Cardiac muscle cell (in vitro differentiated cells and primary cell): ENCODE results near the gene OLFM2. TPM values are rescaled to one million over a fixed set of nuclear protein-coding genes. Genes with fewer than 3 reads are reported as not detected.
A peak's percentile ranks its signal among the peaks of the same experiment; 100 is the strongest.
"Not testable (repeated sequence)": the region's sequence is repeated elsewhere in the genome, so short reads cannot be mapped to it uniquely, and the experiment has no call there.

Experiments
- DNase-seq, 2 donors: peaks; one replicate each; pipeline versions ENCODE4 v3.0.0 to v3.0.0-alpha.2; 2010 to 2017; ENCODE audit warnings: low read depth in 1 of 2, low spot score in 1 of 2
- H3K27ac ChIP-seq: fragments of 200-600 bp; sonication (generic); 2 replicates; pipeline ENCODE4 v1.5.1; 2016
- H3K27me3 ChIP-seq: fragments of 200-600 bp; sonication (generic); 2 replicates; pipeline ENCODE4 v1.6.0; 2016; ENCODE audit warnings: control low read depth
- H3K36me3 ChIP-seq: fragments of 200-600 bp; sonication (generic); 2 replicates; pipeline ENCODE4 v1.5.1; 2016; ENCODE audit warnings: control low read depth
- H3K4me1 ChIP-seq: fragments of 200-600 bp; sonication (generic); 2 replicates; pipeline ENCODE4 v1.8.1; 2017; ENCODE audit warnings: low read depth, mild to moderate bottlenecking, mixed run types
- H3K4me3 ChIP-seq: fragments of 200-600 bp; sonication (generic); 2 replicates; pipeline ENCODE4 v1.5.1; 2016; ENCODE audit warnings: mild to moderate bottlenecking
- H3K9me3 ChIP-seq: fragments of 200-600 bp; sonication (generic); 2 replicates; pipeline ENCODE4 v1.5.1; 2017; ENCODE audit warnings: low read depth, mild to moderate bottlenecking, control low read depth
- polyA plus RNA-seq: library from polyadenylated mRNA; unstranded; fragments of >200 nt; fragmentation: Nextera tagmentation; extraction: Ambion mirVana; gene quantifications from 2 replicates; pipeline ENCODE4 v1.2.1, GENCODE V29; 2016
- total RNA-seq: library from RNA; depleted of rRNA; stranded (reverse); fragments of >200 nt; gene quantifications from 2 replicates; pipeline ENCODE4 v1.2.3, GENCODE V29; 2016
- TF ChIP-seq, protein P1 (sequence below): IDR thresholded peaks from 2 replicates; pipeline ENCODE4 v1.5.1; 2012; ENCODE audit warnings: low read depth, mild to moderate bottlenecking, low read length

Gene OLFM2
- total and polyA plus RNA-seq, 2 experiments from 2014 or later = 27.1 to 55.1 TPM

GRCh38 chr19:9834307-9834725, 102.0 kb downstream of the OLFM2 start:
- Histone ChIP-seq H3K4me3 (peak overlapping the region; percentile 18), H3K4me1 (no peaks in the 10 kb centered on the region), H3K27me3 (no peaks in the 10 kb centered on the region), H3K27ac (no peak overlapping the region), H3K36me3 (peaks cover 6% of the 10 kb centered on the region), H3K9me3 (no peaks in the 10 kb centered on the region)
- DNase-seq = no peak
- TF ChIP-seq, protein P1, sequence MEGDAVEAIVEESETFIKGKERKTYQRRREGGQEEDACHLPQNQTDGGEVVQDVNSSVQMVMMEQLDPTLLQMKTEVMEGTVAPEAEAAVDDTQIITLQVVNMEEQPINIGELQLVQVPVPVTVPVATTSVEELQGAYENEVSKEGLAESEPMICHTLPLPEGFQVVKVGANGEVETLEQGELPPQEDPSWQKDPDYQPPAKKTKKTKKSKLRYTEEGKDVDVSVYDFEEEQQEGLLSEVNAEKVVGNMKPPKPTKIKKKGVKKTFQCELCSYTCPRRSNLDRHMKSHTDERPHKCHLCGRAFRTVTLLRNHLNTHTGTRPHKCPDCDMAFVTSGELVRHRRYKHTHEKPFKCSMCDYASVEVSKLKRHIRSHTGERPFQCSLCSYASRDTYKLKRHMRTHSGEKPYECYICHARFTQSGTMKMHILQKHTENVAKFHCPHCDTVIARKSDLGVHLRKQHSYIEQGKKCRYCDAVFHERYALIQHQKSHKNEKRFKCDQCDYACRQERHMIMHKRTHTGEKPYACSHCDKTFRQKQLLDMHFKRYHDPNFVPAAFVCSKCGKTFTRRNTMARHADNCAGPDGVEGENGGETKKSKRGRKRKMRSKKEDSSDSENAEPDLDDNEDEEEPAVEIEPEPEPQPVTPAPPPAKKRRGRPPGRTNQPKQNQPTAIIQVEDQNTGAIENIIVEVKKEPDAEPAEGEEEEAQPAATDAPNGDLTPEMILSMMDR = no peak

DNA sequence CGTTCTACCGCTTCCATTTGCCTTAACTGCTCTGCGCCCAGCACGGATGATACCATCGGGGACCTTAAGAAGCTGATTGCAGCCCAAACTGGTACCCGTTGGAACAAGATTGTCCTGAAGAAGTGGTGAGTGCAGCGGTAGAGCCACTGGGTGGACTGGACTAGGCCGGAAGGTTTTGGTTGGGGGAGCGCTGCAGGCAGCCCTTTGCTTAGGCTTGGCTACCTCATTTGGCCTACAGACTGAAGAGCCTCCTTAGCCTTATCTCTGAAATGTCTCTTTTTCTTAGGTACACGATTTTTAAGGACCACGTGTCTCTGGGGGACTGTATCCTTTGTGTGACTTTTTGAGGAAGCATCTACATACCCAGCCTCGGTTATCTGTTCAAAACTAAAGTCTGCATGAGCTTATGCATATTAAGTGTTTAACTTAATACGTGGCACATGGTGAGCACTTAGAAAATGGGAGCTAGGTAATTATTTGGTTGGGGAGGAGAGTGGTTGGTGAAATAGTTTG, 107.7 kb downstream of the OLFM2 start:
- Histone ChIP-seq H3K9me3 (no peaks in the 10 kb centered on the region), H3K27ac (peak overlapping the region; percentile 81), H3K27me3 (no peaks in the 10 kb centered on the region), H3K4me3 (peak overlapping the region; percentile 92), H3K4me1 (no peaks in the 10 kb centered on the region), H3K36me3 (peaks cover 6% of the 10 kb centered on the region)
- TF ChIP-seq, protein P1 = no peak
- DNase-seq = no peak

GRCh38 chr19:9827289-9828238, 108.8 kb downstream of the OLFM2 start, which contains the start of gene UBL5:
Gene UBL5, plus strand, starts transcription at chr19:9827918. Its CDS starts 420 bp downstream, at chr19:9828338.
- H3K4me1 ChIP-seq = no peaks in the 10 kb centered on the region
- peaks cover 6% of the 10 kb centered on the region for H3K36me3 ChIP-seq
- peak within 1 kb of the TSS; percentile 92 for H3K4me3 ChIP-seq
- TF ChIP-seq, protein P1 = no peak
- DNase-seq = peak; percentile 82 to 93
- H3K27ac ChIP-seq = peak within 1 kb of the TSS; percentile 81
- no peaks in the 10 kb centered on the region for H3K9me3 ChIP-seq
- no peaks in the 10 kb centered on the region for H3K27me3 ChIP-seq

DNA sequence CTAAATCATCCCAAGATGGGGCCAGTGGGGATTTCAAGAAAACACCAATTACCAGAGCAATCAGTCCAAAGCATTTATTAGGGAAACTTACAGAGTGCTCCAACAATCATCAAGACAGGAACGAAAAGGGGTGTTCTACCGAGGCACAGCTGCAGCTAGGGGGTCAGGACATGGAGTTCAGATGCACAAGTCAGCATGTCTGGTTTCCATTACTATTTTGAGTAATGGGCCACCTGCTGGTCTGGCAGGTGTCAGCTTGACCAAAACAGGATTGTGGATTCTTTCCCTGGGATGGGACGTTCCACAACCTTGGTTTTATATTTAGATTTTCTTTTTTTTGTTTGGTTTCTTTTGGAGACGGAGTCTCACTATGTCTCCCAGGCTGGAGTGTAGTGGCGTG, 112.5 kb downstream of the OLFM2 start:
- no peak for DNase-seq
- TF ChIP-seq, protein P1 = no peak
- no peaks in the 10 kb centered on the region for H3K36me3 ChIP-seq
- no peaks in the 10 kb centered on the region for H3K4me1 ChIP-seq
- no peak overlapping the region for H3K4me3 ChIP-seq
- H3K9me3 ChIP-seq = no peaks in the 10 kb centered on the region
- H3K27ac ChIP-seq = no peak overlapping the region
- H3K27me3 ChIP-seq = no peaks in the 10 kb centered on the region

DNA sequence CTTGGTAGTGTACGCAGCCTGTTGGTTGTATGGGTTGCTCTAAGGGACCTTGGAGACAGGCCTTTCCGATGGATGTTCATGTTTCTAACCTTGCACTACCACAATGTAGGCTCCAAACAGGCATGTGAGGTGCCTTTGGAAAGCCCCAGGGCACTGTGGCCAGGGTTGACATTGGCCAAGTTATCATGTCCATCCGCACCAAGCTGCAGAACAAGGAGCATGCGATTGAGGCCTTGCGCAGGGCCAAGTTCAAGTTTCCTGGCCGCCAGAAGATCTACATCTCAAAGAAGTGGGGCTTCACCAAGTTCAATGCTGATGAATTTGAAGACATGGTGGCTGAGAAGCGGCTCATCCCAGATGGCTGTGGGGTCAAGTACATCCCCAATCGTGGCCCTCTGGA, 116.3 kb downstream of the OLFM2 start:
- H3K27me3 ChIP-seq, H3K4me1 ChIP-seq, H3K9me3 ChIP-seq, H3K36me3 ChIP-seq, H3K27ac ChIP-seq, DNase-seq: not testable (repeated sequence)
- H3K4me3 ChIP-seq = peak overlapping the region; percentile 14

GRCh38 chr19:9819596-9819909, 116.8 kb downstream of the OLFM2 start:
- DNase-seq = no peak
- H3K9me3 ChIP-seq = no peaks in the 10 kb centered on the region
- H3K36me3 ChIP-seq = no peaks in the 10 kb centered on the region
- H3K4me1 ChIP-seq = peaks cover 9% of the 10 kb centered on the region
- H3K4me3 ChIP-seq = peak overlapping the region; percentile 14
- H3K27me3 ChIP-seq = no peaks in the 10 kb centered on the region
- TF ChIP-seq, protein P1 = no peak
- no peak overlapping the region for H3K27ac ChIP-seq
